Natural killer cell (primary cell): ENCODE measurements around the gene FGF3. TPM values are rescaled to one million over a fixed set of nuclear protein-coding genes. Genes with fewer than 3 reads are reported as not detected.

Experiments
- ATAC-seq, 3 donors: fragments of 150-1000 bp in 2 of 3; fragments of 200-7000 bp in 1 of 3; cut with Tn5 transposase; 1 replicate in 1 of 3; 2 replicates in 2 of 3; pipeline ENCODE4 v1.10.0; 2021; ENCODE audit warnings: mild to moderate bottlenecking in 2 of 3, moderate library complexity in 2 of 3
- DNase-seq, 2 donors: peaks; one replicate each; pipeline versions ENCODE4 v3.0.0 to v3.0.0-alpha.2; 2013 to 2021; ENCODE audit warnings: mixed read lengths in 1 of 2
- H3K27ac ChIP-seq: one replicate; pipeline ENCODE4 v1.5.1; 2013; ENCODE audit warnings: mild to moderate bottlenecking, low read length
- H3K27me3 ChIP-seq: one replicate; pipeline ENCODE4 v1.6.1; 2013; ENCODE audit warnings: low read length; ENCODE audit not compliant: control insufficient read depth, insufficient read depth
- H3K36me3 ChIP-seq: one replicate; pipeline ENCODE4 v1.6.1; 2013; ENCODE audit warnings: low read length; ENCODE audit not compliant: control insufficient read depth, insufficient read depth
- H3K4me1 ChIP-seq: one replicate; pipeline ENCODE4 v1.6.1; 2013; ENCODE audit warnings: low read length; ENCODE audit not compliant: control insufficient read depth, insufficient read depth
- H3K4me3 ChIP-seq: one replicate; pipeline ENCODE4 v1.5.1; 2013; ENCODE audit warnings: low read length
- H3K9me3 ChIP-seq: one replicate; pipeline ENCODE4 v1.6.1; 2013; ENCODE audit warnings: low read length; ENCODE audit not compliant: control insufficient read depth, insufficient read depth
- H3K27ac Mint-ChIP-seq, 2 donors: one replicate each; pipeline ENCODE4 v1.8.0; 2022; ENCODE audit warnings: mild to moderate bottlenecking in 2 of 2, mixed read lengths in 2 of 2, moderate library complexity in 1 of 2
- H3K27me3 Mint-ChIP-seq, 2 donors: one replicate each; pipeline ENCODE4 v1.8.0; 2022; ENCODE audit warnings: low read depth in 2 of 2, mixed read lengths in 2 of 2
- H3K36me3 Mint-ChIP-seq: one replicate; pipeline ENCODE4 v1.8.0; 2022; ENCODE audit warnings: mixed read lengths
- H3K4me1 Mint-ChIP-seq, 2 donors: one replicate each; pipeline ENCODE4 v1.8.0; 2022; ENCODE audit warnings: mixed read lengths in 2 of 2
- H3K4me3 Mint-ChIP-seq: one replicate; pipeline ENCODE4 v1.8.0; 2022; ENCODE audit warnings: mild to moderate bottlenecking, moderate library complexity, mixed read lengths
- H3K9me3 Mint-ChIP-seq, 2 donors: one replicate each; pipeline ENCODE4 v1.8.0; 2022; ENCODE audit warnings: mixed read lengths in 2 of 2
- whole genome bisulfite sequencing: methylation state at CpG from one replicate; pipeline ENCODE4 v1.1.7; 2013; ENCODE audit warnings: missing lambda C conversion rate; ENCODE audit not compliant: insufficient coverage; 5-methylcytosine and 5-hydroxymethylcytosine counted together
- intact Hi-C: fragments of 100-400 bp; cut with micrococcal nuclease; formaldehyde crosslinking; loops from one replicate; pipeline ENCODE4 v1.14.2; 2022
- total RNA-seq, 4 donors: library from RNA; stranded (reverse); fragments of 120-200 nt in 1 of 4; gene quantifications; one replicate each; pipeline versions ENCODE4 v1.2.3 to v1.2.4, GENCODE V29; 2013 to 2022
- TF ChIP-seq, protein P1 (sequence below): fragments of 200-600 bp; IDR thresholded peaks from one replicate; pipeline ENCODE4 v1.8.0; 2022; ENCODE audit warnings: antibody characterized with exemption

The FGF3 gene
- total RNA-seq, 3 donors from 2014 or later (not counting 1 experiment from before 2014, with no cell fraction given), result not detected

DNA sequence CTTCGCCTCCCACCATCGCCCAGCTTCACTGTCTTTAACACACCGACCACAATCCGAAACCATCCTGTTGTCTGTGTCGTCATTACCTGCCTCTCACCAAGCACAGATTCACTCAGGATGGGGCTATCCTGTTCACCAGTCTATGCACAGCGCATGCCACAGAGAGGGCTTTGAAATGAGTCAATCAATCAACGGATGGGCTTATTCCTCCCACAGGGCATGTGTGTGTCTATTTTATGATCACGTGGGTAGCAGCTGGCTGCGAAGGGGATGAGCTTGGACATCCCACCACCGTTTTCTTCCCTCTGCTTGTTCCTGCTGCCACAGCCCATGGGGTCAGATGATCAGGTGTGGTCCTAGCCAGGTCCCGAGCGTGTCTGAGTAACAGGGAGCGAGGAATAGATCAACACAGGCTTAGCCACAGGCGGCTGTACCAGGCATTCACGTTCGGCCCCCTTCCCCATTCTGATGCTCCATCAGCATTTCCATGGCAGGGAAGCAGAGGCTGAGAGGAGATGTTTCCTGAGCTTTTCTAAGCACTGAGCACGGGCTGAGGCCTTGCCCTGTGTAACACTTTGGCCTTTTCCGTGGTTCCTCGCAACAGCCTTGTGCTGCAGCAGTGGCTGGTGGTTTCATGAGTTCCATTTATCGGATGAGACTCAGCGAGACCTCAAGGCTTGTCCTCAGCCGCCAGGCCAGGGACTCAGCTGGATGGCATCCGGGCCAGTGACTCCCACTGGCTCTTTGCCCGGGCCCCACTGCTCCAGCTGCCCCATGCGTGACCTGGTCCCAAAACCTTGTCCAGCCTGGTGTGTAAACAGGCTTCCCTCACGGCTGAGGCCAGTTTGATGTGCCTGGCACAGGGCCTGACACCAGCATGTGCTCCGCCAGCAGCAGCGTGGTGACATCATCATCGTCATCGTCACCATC, 48.1 kb upstream of the FGF3 start:
- WGBS, result 85% methylated on average over 30 of the region's 30 CpGs
- no peak for ATAC-seq
- Histone ChIP-seq H3K9me3 (no peaks in the 10 kb centered on the region), H3K27ac (no peak overlapping the region), H3K4me1 (no peaks in the 10 kb centered on the region), H3K4me3 (no peak overlapping the region), H3K27me3 (peaks cover 2% of the 10 kb centered on the region), H3K36me3 (no peaks in the 10 kb centered on the region)
- intact Hi-C loops, result no loop called here
- H3K4me3 Mint-ChIP-seq, result no peak overlapping the region
- H3K36me3 Mint-ChIP-seq, result no peaks in the 10 kb centered on the region
- H3K4me1 Mint-ChIP-seq, result peaks cover 0 to 3% of the 10 kb centered on the region in 2 donors
- DNase-seq, result peak in 1 of 2 donors; percentile 11
- TF ChIP-seq, protein P1, sequence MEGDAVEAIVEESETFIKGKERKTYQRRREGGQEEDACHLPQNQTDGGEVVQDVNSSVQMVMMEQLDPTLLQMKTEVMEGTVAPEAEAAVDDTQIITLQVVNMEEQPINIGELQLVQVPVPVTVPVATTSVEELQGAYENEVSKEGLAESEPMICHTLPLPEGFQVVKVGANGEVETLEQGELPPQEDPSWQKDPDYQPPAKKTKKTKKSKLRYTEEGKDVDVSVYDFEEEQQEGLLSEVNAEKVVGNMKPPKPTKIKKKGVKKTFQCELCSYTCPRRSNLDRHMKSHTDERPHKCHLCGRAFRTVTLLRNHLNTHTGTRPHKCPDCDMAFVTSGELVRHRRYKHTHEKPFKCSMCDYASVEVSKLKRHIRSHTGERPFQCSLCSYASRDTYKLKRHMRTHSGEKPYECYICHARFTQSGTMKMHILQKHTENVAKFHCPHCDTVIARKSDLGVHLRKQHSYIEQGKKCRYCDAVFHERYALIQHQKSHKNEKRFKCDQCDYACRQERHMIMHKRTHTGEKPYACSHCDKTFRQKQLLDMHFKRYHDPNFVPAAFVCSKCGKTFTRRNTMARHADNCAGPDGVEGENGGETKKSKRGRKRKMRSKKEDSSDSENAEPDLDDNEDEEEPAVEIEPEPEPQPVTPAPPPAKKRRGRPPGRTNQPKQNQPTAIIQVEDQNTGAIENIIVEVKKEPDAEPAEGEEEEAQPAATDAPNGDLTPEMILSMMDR, result no peak
- no peak overlapping the region for H3K27ac Mint-ChIP-seq
- peaks cover 12 to 18% of the 10 kb centered on the region in 2 donors for H3K27me3 Mint-ChIP-seq
- no peaks in the 10 kb centered on the region for H3K9me3 Mint-ChIP-seq

DNA sequence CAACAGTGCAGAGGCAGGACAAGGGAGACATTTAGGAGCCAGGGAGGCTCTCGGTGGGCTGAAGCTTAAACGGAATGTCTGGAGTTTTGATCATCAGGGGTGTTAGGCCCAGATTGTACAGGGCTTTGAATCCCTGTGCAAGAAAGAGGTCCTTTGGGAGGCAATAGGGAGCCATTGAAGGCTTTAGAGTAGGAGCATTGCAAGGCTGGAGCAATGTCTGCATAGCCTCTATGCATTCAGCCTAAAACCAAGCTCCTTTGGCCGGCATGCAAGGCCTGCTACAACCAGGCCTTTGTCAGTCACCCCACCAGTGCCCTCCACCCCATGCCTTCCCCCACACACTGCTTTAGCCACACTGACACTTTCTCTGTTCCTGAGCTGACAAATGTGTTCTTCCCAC, 47.4 kb upstream of the FGF3 start:
- DNase-seq, result no peak

DNA sequence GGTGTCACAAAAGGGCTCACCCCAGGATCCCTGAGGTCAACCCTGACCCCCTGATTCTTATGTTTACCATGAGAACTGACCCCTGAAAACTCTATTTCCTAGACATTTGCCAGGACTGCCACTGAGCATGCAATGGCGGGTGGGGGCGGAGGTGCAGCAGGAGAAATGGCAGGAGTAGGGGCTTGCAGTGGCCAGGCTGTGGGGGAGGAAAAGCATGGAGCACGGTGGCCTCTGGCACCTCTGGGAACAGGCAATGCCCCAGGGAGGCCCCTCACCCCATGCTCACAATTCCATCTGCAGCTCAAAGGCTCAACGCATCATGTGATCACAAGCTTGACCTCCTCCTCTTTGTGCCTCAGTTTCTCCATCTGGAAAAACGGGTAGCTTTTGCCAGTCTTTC, 46.5 kb upstream of the FGF3 start:
- H3K9me3 ChIP-seq, result no peaks in the 10 kb centered on the region
- H3K27me3 Mint-ChIP-seq, result peaks cover 12 to 18% of the 10 kb centered on the region in 2 donors
- H3K27me3 ChIP-seq, result peaks cover 2% of the 10 kb centered on the region
- H3K4me3 Mint-ChIP-seq, result no peak overlapping the region
- H3K27ac Mint-ChIP-seq, result no peak overlapping the region
- intact Hi-C loops, result no loop called here
- TF ChIP-seq, protein P1, result no peak
- no peak for DNase-seq
- H3K27ac ChIP-seq, result no peak overlapping the region
- peaks cover 0 to 3% of the 10 kb centered on the region in 2 donors for H3K4me1 Mint-ChIP-seq
- H3K4me1 ChIP-seq, result no peaks in the 10 kb centered on the region
- H3K36me3 Mint-ChIP-seq, result no peaks in the 10 kb centered on the region
- no peaks in the 10 kb centered on the region for H3K9me3 Mint-ChIP-seq
- no peak for ATAC-seq
- no peak overlapping the region for H3K4me3 ChIP-seq
- no peaks in the 10 kb centered on the region for H3K36me3 ChIP-seq
- WGBS, result 79% methylated on average over 4 of the region's 5 CpGs

More for the DNA sequence above, 47.4 kb upstream of the FGF3 start:
- Mint-ChIP-seq H3K36me3 (no peaks in the 10 kb centered on the region), H3K4me1 (peaks cover 0 to 3% of the 10 kb centered on the region in 2 donors), H3K9me3 (no peaks in the 10 kb centered on the region), H3K4me3 (no peak overlapping the region), H3K27ac (no peak overlapping the region), H3K27me3 (peaks cover 12 to 18% of the 10 kb centered on the region in 2 donors)
- ATAC-seq, result no peak
- Histone ChIP-seq H3K4me3 (no peak overlapping the region), H3K27ac (no peak overlapping the region), H3K9me3 (no peaks in the 10 kb centered on the region), H3K4me1 (no peaks in the 10 kb centered on the region), H3K27me3 (peaks cover 2% of the 10 kb centered on the region), H3K36me3 (no peaks in the 10 kb centered on the region)
- intact Hi-C loops, result no loop called here
- 87% methylated on average over 3 of the region's 3 CpGs for WGBS
- TF ChIP-seq, protein P1, result no peak
